HL-60 (cell line): Measurements from ENCODE around the gene GRM5.

Experiments used
- CTCF ChIP-seq: IDR thresholded peaks from one replicate; pipeline ENCODE4 v1.5.1; 2011; ENCODE audit warnings: low read length, control low read depth, inconsistent platforms; ENCODE audit not compliant: insufficient read depth
- GABPA ChIP-seq: IDR thresholded peaks from 2 replicates; pipeline ENCODE4 v1.6.1; 2012; ENCODE audit warnings: low read depth
- POLR2AphosphoS5 ChIP-seq: IDR thresholded peaks from 2 replicates; pipeline ENCODE4 v1.6.1; 2012; ENCODE audit warnings: low read depth

GRCh38 chr11:88709567-88709966 lies 356.2 kb downstream of the GRM5 start:
- no peak for TF ChIP-seq GABPA
- TF ChIP-seq CTCF: no peak
- no peak for TF ChIP-seq POLR2AphosphoS5
